Tibial nerve (tissue), 4 donors: ENCODE measurements around the gene EXD3. TPM values are rescaled to one million over a fixed set of nuclear protein-coding genes. Genes with fewer than 3 reads are reported as not detected.
"Not testable (repeated sequence)": the region's sequence is repeated elsewhere in the genome, so short reads cannot be mapped to it uniquely, and the experiment has no call there.

Experiments
- DNase-seq, 2 donors: peaks; one replicate each; pipeline ENCODE4 v3.0.0-alpha.2; 2019; ENCODE audit warnings: low spot score in 2 of 2
- H3K27ac ChIP-seq, 4 donors: fragments of 200-600 bp; sonication (generic) in 3 of 4; one replicate each; pipeline ENCODE4 v1.5.1; 2017 to 2019; ENCODE audit warnings: mild to moderate bottlenecking in 1 of 4
- H3K27me3 ChIP-seq, 2 donors: fragments of 200-600 bp; sonication (generic) in 1 of 2; one replicate each; pipeline versions ENCODE4 v1.5.1 to v1.6.0; 2017 to 2019
- H3K36me3 ChIP-seq, 3 donors: fragments of 200-600 bp; sonication (generic); one replicate each; pipeline ENCODE4 v1.5.1; 2018 to 2019
- H3K4me1 ChIP-seq, 4 donors: fragments of 200-600 bp; sonication (generic) in 3 of 4; one replicate each; pipeline ENCODE4 v1.5.1; 2017 to 2019
- H3K4me3 ChIP-seq, 4 donors: fragments of 200-600 bp; sonication (generic) in 3 of 4; one replicate each; pipeline ENCODE4 v1.5.1; 2017 to 2019; ENCODE audit warnings: mild to moderate bottlenecking in 1 of 4, moderate library complexity in 1 of 4
- H3K9me3 ChIP-seq, 4 donors: fragments of 200-600 bp; sonication (generic) in 3 of 4; one replicate each; pipeline ENCODE4 v1.5.1; 2017 to 2019
- EP300 ChIP-seq, 2 donors: sonication (generic); formaldehyde crosslinking; IDR thresholded peaks; one replicate each; pipeline ENCODE4 v1.6.1; 2017; ENCODE audit warnings: antibody characterized with exemption in 2 of 2, mild to moderate bottlenecking in 1 of 2
- POLR2A ChIP-seq, 2 donors: fragments of 450-650 bp; IDR thresholded peaks; one replicate each; pipeline ENCODE4 v1.6.1; 2017; ENCODE audit warnings: antibody characterized with exemption in 2 of 2, mild to moderate bottlenecking in 2 of 2, moderate library complexity in 2 of 2
- WGBS, 2 donors: methylation state at CpG; one replicate each; pipeline ENCODE4 v1.1.5; 2018; 5-methylcytosine and 5-hydroxymethylcytosine counted together
- total RNA-seq, 4 donors: library from RNA; depleted of rRNA; stranded (reverse); fragments of >200 nt; gene quantifications; one replicate each; pipeline ENCODE4 v1.1.0, GENCODE V29; 2016
- TF ChIP-seq, protein P1 (sequence below), 5 experiments: fragments of 200-600 bp in 3 of 5; fragments of 450-650 bp in 2 of 5; sonication (generic) in 3 of 5; IDR thresholded peaks; one replicate each; pipeline ENCODE4 v1.5.1; 2016 to 2019; ENCODE audit warnings: antibody characterized with exemption in 5 of 5, mild to moderate bottlenecking in 3 of 5, moderate library complexity in 2 of 5

EXD3 gene
- total RNA-seq, 4 donors from 2014 or later, result 27.6 to 99.9 (median 55.2) TPM

DNA sequence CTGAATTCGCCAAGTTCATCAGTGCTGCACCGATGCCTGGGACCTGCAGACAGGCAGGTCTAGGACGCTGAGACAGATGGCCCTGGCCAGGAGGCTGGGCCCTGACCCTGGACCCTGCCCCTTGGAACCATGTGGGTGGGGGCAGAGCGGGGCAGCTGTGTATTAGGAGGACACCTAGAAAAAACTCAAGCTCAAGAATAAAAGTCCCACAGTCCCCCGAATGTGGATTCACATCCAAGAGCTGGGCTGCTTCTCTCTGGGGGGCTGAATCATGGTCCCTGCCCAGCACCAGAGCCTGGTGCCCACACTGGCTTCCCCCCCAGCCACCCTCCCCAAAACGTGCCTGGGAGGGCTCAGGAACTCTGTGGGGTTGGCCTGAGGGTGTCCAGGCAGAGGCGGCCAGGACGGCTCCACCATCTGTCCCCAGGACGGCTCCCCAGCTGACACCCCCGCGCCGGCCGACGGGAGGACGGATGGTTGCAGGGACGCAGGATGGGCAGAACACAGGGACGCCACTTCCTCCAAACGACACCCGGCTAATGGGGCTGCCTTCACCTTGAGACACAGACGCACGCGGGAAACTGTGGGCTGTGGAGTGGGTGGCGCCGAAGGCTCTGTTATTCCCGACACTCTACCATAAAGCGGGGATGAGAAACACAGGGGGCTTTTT, 34.9 kb downstream of the EXD3 start:
- H3K9me3 ChIP-seq, result no peaks in the 10 kb centered on the region
- peaks cover 0 to 59% (median 0%) of the 10 kb centered on the region in 3 donors for H3K36me3 ChIP-seq
- TF ChIP-seq, protein P1, sequence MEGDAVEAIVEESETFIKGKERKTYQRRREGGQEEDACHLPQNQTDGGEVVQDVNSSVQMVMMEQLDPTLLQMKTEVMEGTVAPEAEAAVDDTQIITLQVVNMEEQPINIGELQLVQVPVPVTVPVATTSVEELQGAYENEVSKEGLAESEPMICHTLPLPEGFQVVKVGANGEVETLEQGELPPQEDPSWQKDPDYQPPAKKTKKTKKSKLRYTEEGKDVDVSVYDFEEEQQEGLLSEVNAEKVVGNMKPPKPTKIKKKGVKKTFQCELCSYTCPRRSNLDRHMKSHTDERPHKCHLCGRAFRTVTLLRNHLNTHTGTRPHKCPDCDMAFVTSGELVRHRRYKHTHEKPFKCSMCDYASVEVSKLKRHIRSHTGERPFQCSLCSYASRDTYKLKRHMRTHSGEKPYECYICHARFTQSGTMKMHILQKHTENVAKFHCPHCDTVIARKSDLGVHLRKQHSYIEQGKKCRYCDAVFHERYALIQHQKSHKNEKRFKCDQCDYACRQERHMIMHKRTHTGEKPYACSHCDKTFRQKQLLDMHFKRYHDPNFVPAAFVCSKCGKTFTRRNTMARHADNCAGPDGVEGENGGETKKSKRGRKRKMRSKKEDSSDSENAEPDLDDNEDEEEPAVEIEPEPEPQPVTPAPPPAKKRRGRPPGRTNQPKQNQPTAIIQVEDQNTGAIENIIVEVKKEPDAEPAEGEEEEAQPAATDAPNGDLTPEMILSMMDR (IDR thresholded peaks at IDR 0.05), result no peak
- TF ChIP-seq EP300 (IDR thresholded peaks at IDR 0.05) (no peak), POLR2A (IDR thresholded peaks at IDR 0.05) (no peak)
- DNase-seq, result no peak
- peaks cover 0 to 15% (median 0%) of the 10 kb centered on the region in 4 donors for H3K4me1 ChIP-seq
- no peak overlapping the region for H3K4me3 ChIP-seq
- 62 to 74% methylated on average over 15 to 23 of the region's 26 CpGs for WGBS, 2 donors
- no peaks in the 10 kb centered on the region for H3K27me3 ChIP-seq
- peak overlapping the region in 2 of 4 donors; percentile 17 to 67 for H3K27ac ChIP-seq

DNA sequence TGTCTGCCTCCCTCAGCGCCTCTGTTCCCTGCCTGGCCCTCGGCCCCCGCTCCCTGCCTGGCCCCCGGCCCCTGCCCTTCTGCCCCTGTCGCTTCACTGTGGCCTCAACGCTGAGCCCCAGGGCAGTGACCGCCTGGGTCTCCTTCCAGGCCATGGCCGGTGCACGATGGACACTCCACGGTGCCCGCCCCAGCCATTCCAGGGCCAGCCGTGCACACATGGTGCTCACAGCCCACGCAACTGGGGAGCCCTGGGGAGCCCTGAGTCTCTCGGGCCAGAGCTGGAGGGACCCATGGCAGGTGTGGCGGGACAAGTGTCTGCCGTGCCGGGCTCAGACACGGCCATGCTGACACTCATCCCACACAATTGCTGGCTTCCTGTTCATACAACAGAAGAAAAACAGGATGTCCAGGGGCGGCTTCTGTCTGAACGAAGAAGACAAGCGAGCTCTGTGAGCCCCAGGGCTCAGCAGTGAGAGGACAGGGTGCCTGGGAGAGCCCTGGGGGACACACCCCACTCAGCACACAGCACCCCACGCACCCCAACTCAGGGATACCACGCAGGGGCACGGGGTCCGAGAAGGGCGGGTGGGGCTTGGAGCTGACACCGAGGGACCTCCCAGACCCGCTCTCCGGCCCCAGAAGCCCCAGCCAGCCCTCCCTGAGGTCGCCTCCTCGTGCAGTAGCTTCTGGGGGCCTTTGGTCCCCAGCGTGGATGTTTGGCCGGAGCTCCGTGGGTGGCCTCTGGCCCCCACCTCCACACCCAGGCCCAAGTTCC, 35.7 kb downstream of the EXD3 start:
- WGBS, 2 donors, result 34 to 40% methylated on average over 20 to 30 of the region's 34 CpGs
- H3K27ac ChIP-seq, result peak overlapping the region in 2 of 4 donors; percentile 17 to 67

GRCh38 chr9:137386507-137387113, 36.4 kb downstream of the EXD3 start:
- DNase-seq, H3K27me3 ChIP-seq, H3K9me3 ChIP-seq, H3K27ac ChIP-seq, H3K4me3 ChIP-seq: not testable (repeated sequence)
- H3K4me1 ChIP-seq, result peaks cover 0 to 15% (median 0%) of the 10 kb centered on the region in 4 donors
- peaks cover 0 to 55% (median 0%) of the 10 kb centered on the region in 3 donors for H3K36me3 ChIP-seq
- WGBS, 2 donors, result 72 to 74% methylated on average over 11 to 12 of the region's 12 CpGs

More for the DNA sequence above, 35.7 kb downstream of the EXD3 start:
- DNase-seq, result no peak
- peaks cover 0 to 59% (median 0%) of the 10 kb centered on the region in 3 donors for H3K36me3 ChIP-seq
- peaks cover 0 to 15% (median 0%) of the 10 kb centered on the region in 4 donors for H3K4me1 ChIP-seq
- H3K27me3 ChIP-seq, result no peaks in the 10 kb centered on the region
- TF ChIP-seq POLR2A (IDR thresholded peaks at IDR 0.05) (no peak), EP300 (IDR thresholded peaks at IDR 0.05) (no peak)
- TF ChIP-seq, protein P1 (IDR thresholded peaks at IDR 0.05), result no peak
- H3K4me3 ChIP-seq, result no peak overlapping the region
- no peaks in the 10 kb centered on the region for H3K9me3 ChIP-seq

DNA sequence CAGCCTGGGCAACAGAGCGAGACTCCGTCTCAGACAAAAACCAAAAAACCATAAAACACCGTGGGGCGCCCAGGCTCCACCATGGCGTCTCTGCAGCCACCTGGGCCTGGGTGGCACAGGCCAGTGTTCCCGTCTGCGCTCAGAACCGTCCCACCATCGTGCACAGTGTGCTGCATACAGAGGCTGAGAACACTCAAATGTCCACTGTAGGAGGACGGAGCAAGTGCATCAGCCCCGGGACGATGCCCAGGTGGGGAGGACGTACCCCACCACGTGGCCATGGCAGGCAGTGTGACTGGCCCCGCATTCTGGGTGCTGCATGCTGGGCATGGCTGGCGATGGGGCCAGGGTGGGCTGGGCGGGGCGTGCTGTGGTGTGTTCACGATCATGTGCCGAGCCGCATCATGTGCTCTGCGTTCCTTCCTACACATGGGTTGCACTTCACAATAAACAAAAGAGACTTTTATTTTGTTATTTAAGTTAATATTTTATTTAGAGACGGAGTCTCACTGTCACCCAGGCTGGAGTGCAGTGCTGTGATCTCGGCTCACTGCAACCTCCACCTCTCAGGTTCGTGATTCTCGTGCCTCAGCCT, 37.8 kb downstream of the EXD3 start:
- H3K36me3 ChIP-seq, result peaks cover 0 to 43% (median 0%) of the 10 kb centered on the region in 3 donors
- H3K27ac ChIP-seq, result no peak overlapping the region
- H3K4me3 ChIP-seq, result no peak overlapping the region
- TF ChIP-seq, protein P1 (IDR thresholded peaks at IDR 0.05), result no peak
- no peak for TF ChIP-seq POLR2A (IDR thresholded peaks at IDR 0.05)
- no peak for TF ChIP-seq EP300 (IDR thresholded peaks at IDR 0.05)
- 89 to 90% methylated on average over 25 to 26 of the region's 26 CpGs for WGBS, 2 donors
- no peak for DNase-seq
- H3K4me1 ChIP-seq, result peaks cover 0 to 15% (median 0%) of the 10 kb centered on the region in 4 donors
- no peaks in the 10 kb centered on the region for H3K9me3 ChIP-seq
- H3K27me3 ChIP-seq, result no peaks in the 10 kb centered on the region
